Posterior cingulate gyrus (tissue), 11 donors: ENCODE data around the gene SH3BP5.

Experiments
- DNase-seq, 10 donors: peaks; one replicate each; pipeline versions ENCODE4 v3.0.0 to v3.0.0-alpha.2; 2020 to 2021; ENCODE audit warnings: mixed read lengths in 3 of 10
- intact Hi-C: fragments of 100-400 bp; cut with DNase I; formaldehyde crosslinking; loops from one replicate; pipeline ENCODE4 v1.15.1; 2023

The SH3BP5 gene

DNA sequence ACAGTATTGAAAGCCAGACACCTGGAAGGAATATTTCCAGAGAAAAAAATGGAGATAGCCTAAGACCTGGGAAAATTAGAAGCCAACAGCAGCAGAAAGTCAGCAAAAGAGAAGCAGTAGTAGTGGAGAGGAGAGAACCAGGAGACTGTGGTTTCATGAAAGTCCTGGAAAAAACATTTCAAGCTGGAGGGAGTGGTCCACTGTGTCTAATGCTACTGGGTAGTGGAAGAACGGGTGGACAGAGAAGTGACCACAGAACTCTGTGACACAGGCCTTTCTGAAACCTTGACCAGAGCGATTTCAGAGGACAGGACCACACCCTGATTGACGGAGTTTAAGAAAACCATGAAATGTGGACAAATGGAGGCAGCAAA, 15.3 kb upstream of the SH3BP5 start:
- intact Hi-C loops: no loop called here
- DNase-seq: no peak

DNA sequence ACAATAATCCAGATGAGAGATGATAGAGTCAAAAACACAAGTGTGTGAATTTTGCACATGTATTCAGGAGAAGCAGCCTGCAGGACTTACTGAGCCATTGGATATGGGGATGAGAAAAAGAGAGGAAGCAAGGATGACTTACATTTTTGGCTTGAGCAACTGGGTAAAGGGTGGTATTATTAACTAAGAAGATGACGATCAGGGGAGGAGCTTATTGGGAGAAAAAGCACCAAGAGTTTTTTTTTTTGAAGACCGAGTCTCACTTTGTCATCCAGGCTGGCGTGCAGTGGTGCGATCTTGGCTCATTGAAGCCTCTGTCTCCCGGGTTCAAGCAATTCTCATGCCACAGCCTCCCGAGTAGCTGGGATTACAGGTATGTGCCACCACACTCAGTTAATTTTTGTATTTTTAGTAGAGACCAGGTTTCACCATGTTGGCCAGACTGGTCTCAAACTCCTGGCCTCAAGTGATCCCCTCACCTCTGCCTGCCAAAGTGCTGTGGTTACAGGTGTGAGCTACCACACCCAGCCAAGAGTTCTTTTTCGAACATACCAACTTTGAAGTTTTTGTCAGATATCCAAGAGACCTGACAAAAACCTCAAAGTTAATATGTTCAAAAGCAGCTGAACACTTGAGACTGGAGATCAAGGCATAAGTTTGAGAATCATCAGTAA, 14.8 kb upstream of the SH3BP5 start:
- DNase-seq: no peak
- intact Hi-C loops: no loop called here

DNA sequence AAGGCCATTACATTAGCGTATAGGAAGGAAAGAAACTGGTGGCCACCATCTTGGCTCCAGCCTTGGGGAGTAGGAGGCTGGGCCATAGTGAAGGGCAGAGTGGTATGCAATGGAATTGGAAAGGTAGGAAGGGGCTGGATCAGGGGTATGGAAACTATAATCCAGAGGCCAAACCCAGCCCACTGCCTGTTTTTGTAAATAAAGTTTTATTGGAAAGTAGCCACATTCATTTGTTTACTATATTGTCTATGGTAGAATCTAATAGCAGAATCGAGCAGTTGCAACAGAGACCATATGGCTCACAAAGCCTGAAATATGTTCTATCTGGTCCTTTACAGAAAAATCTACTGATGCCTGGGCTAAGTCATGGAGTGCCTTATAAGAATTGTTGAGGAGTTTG, 14.1 kb upstream of the SH3BP5 start:
- intact Hi-C loops: no loop called here
- DNase-seq: no peak

DNA sequence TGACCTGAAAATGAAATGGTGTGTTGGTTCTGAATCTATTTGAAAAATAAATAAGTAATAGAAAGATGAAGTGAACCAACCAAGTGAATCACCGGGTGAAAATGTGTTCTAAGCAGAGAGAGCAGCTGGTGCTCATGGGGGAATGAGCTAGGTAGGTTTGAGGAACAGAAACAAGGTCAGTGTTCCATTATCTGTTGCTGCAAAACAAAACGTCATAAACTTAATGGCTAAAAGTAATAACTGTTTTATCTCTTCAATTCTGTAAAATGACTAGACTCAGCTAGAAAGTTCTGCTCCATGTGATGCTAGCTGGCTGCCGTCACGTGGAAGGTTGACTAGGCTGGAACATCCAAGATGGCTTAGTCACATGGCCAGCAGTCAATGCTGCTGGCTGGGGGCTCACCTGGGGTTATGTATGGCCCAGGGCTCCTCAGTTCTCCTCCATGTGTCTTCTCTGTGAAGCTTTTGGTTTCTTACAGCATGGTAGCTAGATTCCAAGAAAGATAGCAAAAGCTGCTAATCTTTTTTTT, 13.3 kb upstream of the SH3BP5 start:
- intact Hi-C loops: no loop called here
- no peak for DNase-seq

DNA sequence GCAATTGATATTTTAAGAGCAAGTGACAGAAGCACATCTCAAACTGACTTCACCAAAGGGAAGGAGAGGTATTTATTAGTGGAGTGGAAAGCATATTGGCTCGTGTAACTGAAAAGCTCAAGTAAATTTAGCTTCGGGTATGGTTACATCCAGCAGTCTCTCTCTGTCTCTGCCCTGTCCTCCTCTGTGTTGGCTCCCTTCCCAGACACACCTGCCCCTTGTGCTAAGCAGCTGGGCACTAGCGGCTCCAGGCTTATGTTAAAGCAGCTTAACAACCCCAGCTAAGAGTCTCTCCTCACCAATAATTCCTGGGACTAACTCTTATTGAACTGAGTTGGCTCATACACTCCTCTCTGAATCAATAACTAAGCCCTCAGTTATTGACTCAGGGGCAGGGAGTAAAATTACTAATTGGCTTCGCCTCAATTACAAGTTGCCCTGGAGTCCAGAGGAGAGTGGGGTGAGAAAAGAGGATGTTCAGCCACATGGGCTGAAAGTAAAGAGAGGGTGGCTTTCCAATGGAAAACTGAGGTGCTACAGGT, 12.8 kb upstream of the SH3BP5 start:
- no peak for DNase-seq
- intact Hi-C loops: no loop called here

DNA sequence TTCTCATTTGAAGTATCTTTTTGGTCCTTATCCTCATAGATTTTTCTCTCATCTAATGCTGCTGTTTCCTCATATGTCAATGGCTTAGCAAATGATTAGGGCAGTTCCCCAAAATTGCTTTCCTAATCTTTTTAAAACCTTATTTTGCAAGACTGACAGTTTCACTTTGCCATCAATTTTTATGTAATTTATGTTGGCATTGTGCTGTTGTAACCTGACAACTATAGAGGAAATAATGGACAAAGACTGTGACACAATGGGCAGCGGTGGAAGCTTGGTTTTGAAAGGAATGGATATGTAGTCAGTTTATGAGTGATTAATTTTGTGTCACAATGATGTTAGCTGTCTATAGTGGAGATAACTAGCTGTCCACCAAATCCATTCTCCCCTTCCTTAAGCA, 10.6 kb upstream of the SH3BP5 start:
- DNase-seq: no peak
- intact Hi-C loops: no loop called here

DNA sequence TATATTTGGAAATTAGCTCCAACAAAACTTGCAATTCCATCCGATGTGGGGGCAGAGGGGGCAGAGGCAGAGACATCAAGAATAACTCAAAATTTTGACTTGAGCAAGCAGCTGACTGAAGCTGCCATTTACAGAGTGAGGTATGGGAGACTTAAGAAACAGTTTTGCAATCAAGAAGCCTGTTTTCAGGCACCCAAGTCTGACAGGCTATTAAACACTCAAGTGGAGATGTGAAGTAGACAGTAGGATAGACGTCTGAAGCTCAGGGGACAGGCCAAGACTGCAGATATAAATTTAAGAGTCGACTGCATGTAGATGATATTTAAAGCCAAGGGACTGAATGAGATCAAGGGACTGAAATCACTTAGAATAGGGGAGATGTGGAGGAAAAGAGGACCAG, 9.9 kb upstream of the SH3BP5 start:
- DNase-seq: no peak
- intact Hi-C loops: no loop called here

DNA sequence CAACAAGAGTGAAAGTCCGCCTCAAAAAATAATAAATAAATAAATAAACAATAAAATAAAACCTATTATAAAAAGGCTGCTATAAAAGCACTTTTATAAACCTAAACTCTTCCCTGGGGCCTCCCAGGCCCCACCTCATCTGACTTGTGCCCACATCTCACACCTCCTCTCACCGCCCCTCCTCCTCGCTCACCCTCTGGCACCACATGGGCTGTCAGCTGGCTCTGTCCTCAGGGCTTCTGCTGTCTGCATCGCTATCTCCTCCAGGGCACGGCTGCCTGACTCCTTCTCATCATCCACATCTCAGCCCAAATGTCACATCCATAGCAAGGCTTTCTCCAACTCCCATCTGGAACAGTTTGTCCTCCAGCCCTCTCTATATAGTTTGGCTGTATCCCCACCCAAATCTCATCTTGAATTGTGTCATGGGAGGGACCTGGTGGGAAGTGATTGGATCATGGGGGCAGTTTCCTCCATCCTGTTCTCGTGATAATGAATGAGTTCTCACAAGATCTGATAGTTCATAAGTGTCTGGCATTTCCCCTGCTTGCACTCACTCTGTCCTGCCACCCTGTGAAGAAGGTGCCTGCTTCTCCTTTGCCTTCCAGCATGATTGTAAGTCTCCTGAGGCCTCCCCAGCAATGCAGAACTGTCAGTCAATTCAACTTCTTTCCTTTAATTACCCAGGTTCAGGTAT, 8.8 kb upstream of the SH3BP5 start:
- DNase-seq: no peak
- intact Hi-C loops: no loop called here

DNA sequence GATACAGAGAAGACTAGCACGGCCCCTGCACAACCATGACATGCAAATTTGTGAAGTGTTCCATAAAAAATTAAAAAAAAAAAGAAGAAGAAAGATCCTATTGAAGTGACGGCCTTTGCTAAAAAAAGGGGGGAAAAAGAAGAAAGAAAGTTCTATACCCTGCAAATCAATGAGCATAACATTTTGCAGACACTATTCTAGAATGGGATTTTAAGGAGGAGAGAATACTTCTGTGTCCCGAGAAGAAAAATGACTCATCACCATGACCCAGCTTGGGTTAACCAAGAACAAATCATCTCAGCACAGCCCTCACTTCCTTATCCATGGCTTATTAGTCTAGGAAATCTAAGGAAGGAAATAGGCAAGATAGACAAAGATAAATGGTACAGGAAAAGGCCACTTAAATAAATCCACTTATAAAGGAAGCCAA, 7.4 kb upstream of the SH3BP5 start:
- DNase-seq: no peak
- intact Hi-C loops: no loop called here

DNA sequence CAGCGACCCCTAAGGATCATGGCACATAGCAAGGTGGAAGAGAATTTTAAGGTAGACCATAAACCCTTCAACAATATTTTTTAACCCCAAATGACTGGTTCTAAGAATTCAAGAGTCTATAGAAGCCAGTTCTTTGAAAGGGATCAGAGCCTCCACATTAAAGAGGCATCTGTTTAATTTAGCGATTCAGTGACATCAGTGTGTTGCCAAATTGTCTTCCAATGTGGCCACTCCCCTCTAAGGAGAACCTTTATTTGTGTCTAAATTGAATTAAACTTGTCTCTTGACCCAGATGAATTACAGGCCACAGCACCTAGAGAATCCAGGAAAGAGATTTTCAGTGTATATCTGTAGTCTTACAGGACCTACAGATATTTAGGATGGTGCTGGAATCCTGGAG, 6.6 kb upstream of the SH3BP5 start:
- intact Hi-C loops: no loop called here
- no peak for DNase-seq

DNA sequence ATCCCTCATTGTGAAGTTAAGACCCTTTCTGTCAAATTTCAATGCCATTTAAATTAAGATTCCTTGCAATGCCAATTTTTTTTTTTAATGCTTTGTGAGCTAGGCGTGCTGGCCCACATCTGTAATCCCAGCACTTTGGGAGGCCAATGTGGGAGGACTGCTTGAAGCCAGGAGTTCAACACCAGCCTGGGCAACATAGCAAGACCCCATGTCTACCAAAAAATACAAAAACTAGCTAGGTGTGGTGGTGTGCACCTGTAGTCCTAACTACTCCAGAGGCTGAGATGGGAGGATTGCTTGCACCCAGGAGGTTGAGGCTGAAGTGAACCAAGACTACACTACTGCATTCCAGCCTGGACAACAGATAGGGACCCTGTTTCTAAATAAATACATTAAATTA, 5.6 kb upstream of the SH3BP5 start:
- intact Hi-C loops: no loop called here
- no peak for DNase-seq

DNA sequence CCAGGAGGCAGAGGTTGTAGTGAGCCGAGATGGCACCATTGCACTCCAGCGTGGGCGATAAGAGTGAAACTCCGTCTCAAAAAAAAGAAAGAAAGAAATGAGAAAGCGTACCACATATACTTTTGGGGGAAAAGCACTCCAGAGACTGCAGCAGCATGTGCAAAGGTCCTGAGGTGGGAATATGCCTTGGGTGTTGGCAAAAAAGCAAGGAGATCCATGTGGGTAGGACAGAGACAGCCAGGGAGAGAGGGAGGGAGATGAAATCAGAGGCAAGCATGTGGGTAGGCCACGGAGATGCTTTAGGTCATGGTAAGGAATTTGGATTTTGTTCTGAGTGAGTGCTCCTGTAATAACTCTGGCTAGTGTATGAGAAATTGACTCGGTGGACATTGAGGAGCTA, 3.7 kb upstream of the SH3BP5 start:
- no peak for DNase-seq
- intact Hi-C loops: no loop called here

DNA sequence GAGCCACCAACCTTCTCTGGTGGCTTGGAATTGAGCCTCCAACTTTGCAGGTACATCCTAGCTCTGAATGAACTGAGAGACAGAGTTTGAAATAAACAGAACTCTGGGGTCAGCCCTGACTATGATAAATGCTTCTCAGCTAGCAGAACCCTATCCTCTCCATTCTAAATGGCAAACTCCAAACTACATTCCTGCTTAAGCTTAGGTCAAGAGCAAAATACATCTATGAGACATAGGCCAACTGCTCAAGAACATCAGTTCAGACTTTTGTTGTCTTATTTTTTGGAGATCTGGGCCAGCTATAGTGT, 1.5 kb upstream of the SH3BP5 start:
- intact Hi-C loops: no loop called here

DNA sequence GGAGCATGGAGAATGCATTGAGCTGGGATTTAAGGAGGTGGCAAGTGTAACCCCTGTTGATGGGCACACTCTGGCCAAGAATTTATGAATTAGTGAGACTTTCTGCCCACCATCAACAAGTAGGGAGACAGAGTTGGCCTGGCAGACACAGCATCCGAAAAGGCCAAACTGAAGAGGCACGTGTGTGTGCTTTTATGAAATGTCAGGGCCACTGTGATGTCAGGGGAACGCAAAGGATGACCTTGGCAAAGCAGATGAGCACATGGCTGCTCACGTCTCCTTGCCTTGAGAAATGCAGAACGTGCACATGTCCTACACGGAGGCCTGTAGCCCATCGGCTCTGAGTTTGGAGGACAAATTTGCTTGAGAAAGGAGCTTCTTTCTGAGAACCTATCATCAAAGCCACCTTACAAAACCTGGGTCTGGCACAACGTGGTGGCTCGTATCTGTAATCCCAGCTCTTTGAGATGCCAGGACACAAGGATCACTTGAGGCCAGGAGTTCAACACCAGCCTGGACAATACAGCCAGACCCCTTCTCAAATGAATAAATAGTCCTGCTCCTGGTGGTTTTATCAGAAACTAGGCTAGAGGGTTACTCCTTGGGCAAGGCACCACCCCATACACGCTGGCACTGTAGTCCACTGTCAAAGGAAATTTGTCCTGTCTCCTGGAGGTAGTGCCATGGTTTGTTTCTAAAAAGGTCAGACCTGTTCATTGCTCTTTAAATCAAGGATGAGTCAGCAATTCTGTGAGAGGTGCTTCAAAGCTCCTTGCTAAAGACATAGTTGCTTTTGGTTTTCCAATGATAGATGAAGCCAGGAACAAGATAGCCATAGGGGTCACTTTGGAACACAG, 941 bp upstream of the SH3BP5 start:
- intact Hi-C loops: no loop called here

More for the DNA sequence above, 1.5 kb upstream of the SH3BP5 start:
- DNase-seq: no peak

DNA sequence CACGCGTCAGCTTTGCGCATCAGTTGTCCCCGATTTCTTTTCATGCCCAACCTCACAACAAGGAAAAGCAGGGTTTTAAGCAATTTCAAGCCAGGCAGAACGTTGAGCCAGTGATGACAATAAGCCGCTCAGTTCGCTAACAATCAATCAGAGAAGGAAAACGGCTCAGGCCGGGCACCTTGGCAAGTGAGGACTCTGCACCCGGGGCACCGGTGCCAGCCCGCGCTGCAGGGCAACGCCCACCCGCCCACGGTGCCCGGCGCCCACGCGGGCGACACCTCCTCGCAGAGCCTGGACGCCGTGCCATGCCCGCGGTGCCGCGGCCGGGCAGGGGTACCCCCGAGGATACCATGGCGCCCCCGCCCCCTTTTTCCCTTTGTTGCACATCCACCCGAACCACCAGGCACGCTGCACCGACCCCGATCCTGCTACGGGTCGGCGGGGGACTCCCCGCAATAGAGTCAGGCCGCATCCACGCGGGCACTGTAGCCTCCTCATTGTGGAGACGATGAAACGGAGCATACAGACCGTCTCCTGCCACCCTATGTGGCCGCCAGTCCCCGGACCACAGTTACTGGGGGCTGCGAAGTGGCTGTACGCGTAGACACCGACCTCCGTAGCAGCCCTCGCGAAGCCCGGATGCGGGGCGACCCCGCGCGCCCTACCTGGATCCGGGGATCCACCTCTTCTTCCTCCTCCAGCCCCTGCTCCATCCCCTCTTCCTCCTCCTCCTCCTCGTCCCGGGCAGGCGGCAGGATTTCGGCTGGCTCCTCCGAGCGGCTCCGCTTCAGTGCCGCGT, 581 bp downstream of the SH3BP5 start:
- peak in 7 of 10 donors; percentile 27 to 89 (median 35) for DNase-seq
- intact Hi-C loops: loop anchor here (1.0 kb wide), 1 partner anchor 64 kb away; no protein-coding TSS in a partner anchor

More for the DNA sequence above, 941 bp upstream of the SH3BP5 start:
- no peak for DNase-seq

DNA sequence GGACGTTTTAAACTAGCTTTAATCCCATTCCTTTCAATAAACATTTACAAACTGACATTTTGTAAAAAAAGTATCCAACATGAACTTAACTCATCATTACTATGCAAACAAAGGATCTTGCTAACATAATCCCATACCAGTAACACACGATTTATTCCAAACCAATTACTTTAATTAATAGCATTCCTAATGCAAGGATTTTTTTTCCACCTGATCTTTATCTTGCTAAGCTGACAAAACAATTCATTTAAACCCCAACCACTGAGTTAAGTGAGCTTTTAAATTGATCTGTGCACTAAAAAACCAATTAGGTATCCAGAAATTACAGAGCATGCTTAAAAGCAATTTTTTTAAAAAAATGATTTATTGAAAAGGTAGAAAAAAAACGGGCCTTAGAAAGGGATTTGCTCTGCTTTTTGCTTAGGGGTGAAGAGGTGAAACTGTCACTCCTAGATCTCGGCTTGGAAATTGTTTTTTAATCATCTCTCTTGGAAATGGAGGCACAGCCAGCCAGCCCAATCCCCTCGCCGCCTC, 1.2 kb downstream of the SH3BP5 start:
- no peak for DNase-seq
- intact Hi-C loops: no loop called here

DNA sequence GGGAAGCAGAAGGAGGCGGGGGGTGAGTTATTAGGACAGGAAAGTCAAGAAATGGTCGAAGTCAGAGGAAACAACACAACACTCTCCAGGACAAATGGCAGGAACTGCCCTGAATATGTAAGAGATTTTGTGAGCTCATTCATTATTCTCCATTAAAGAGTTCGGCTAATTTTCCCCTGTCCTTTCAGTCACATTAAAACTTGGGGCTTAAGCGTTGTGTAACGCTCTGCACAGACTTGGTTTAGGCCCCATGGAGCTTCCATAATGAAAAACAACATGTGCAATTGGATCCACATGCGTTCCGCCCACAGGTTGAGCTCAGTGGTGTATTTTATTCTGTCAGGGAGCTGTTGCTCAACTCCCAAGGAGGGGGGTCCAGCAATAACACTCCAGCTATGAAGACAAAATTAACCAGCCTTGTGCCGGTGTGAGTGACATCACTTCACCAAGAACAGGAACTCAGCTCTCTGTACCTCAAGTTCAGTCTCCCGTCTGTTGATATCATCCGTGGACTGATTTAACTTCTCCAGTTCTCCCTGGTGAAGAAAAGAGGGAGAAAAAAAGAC, 2.3 kb downstream of the SH3BP5 start:
- intact Hi-C loops: no loop called here
- no peak for DNase-seq

DNA sequence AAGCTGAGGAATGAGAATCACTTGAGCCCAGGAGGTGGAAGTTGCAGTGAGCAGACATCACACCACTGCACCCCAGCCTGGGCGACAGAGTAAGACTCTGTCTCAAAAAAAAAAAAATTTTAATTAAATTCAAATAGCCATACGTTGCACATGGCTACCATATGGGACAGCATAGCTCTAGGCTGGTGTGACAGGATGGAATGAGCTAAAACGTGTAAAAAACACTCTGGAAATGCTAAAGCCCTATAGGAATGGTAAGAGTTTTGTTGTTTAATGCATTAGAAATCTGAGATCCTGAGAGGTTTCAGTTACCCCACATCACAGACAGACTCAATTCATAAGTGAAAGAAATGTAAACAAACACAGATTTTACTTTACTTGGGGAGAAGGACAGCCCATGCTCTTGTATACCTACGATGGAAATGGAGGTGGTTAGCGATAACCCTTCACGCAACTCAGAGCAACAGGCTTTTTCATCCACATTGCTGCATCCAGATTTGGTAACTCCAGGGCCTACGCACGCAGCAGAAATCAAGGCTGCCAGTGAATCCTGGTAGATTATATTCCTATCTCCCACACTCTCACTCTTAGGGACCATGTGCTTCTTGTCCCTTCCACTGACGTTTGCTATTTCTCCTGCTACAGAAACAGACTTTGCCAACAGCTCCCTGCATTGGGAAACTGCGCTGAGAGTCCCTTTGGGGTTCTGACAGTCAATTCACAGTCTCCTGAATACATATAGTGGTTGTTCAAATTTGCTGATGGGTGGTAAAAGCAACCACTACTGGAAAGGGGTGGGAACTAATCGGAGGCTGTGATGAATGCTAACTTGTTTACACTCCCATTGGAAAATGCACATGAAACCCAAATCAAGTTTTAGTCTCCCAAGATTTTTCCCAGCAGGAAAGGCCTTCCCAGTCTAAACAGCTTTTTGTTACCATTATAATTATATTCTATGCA, 3.1 kb downstream of the SH3BP5 start:
- intact Hi-C loops: no loop called here
- DNase-seq: peak in 2 of 10 donors; percentile 34 to 85

DNA sequence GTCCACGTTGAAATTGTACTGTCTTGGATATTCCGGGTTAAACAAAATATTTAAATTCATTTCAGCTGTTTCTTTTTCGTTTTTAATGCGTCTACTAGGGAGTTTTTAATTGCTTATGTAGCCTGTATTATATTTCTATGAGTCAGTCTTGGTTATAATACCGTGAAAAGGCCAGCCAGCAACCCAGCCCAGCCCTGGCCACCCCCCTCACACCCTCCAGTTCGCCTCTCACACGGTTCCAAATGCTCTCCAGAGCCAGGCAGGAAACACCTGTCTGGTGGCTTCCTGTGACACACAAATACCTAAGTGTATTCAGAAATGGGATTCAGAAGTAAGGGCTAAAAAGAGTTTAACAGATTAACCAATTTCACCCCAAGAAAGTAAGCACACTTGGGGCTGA, 4.4 kb downstream of the SH3BP5 start:
- DNase-seq: no peak
- intact Hi-C loops: no loop called here
